Left lung (tissue), 10 donors: Measurements from ENCODE around the gene MVK. TPM values are rescaled to one million over a fixed set of nuclear protein-coding genes. Genes with fewer than 3 reads are reported as not detected.

Experiments used
- ATAC-seq: fragments of 200-7000 bp; cut with Tn5 transposase; one replicate; pipeline ENCODE4 v1.9.1; 2020; ENCODE audit warnings: moderate library complexity
- DNase-seq, 4 donors: peaks; one replicate each; pipeline ENCODE4 v3.0.0-alpha.2; 2013 to 2020
- H3K27ac ChIP-seq, 2 donors: fragments of 200-600 bp; sonication (generic) in 1 of 2; one replicate each; pipeline versions ENCODE4 v1.5.0 to v1.8.0; 2020 to 2021
- H3K27me3 ChIP-seq, 2 donors: fragments of 200-600 bp; sonication (generic) in 1 of 2; one replicate each; pipeline versions ENCODE4 v1.5.0 to v1.8.0; 2020 to 2021
- H3K36me3 ChIP-seq, 2 donors: fragments of 200-600 bp; sonication (generic) in 1 of 2; one replicate each; pipeline versions ENCODE4 v1.5.0 to v1.8.0; 2020 to 2021
- H3K4me1 ChIP-seq, 2 donors: fragments of 200-600 bp; one replicate each; pipeline ENCODE4 v1.8.0; 2021
- H3K4me3 ChIP-seq, 2 donors: fragments of 200-600 bp; sonication (generic) in 1 of 2; one replicate each; pipeline versions ENCODE4 v1.5.0 to v1.8.0; 2020 to 2021; ENCODE audit warnings: mild to moderate bottlenecking in 1 of 2
- H3K9me3 ChIP-seq, 2 donors: fragments of 200-600 bp; sonication (generic) in 1 of 2; one replicate each; pipeline versions ENCODE4 v1.5.0 to v1.8.0; 2020 to 2021
- CTCF ChIP-seq, 2 donors: fragments of 200-600 bp; sonication (generic) in 1 of 2; IDR thresholded peaks; one replicate each; pipeline versions ENCODE4 v1.5.0 to v1.8.0; 2021; ENCODE audit warnings: antibody characterized with exemption in 2 of 2
- intact Hi-C, 2 donors: fragments of 100-400 bp; cut with DNase I; formaldehyde crosslinking; loops; one replicate each; pipeline versions ENCODE4 v1.11.2 to v1.14.2; 2022
- polyA plus RNA-seq, 6 donors: library from polyadenylated mRNA; unstranded; fragments of 120-200 nt; gene quantifications; one replicate each; pipeline ENCODE4 v1.2.1, GENCODE V29; 2013; ENCODE audit not compliant: insufficient read length in 6 of 6
- total RNA-seq, 2 donors: library from RNA; stranded (reverse); fragmentation: NEBNext Ultra II Directional; extraction: Animal tissue kit (Norgen Biotek cat#: 25700); gene quantifications; one replicate each; pipeline ENCODE4 v1.2.1, GENCODE V29; 2021
- donor health status: DM: no; HTN: yes; CAD: no.
- donor health status: DM: no; HTN: no; CAD: no.

MVK gene
- total and polyA plus RNA-seq, 8 donors: 11.1 to 46.1 (median 16.3) TPM

- intact Hi-C loops: loop anchor here (2.0 to 10.0 kb wide), 2 partner anchors 178 to 180 kb away; no protein-coding TSS in a partner anchor
- TF ChIP-seq CTCF (IDR thresholded peaks at IDR 0.05): no peak
- H3K36me3 ChIP-seq: peaks cover 0 to 54% of the 10 kb centered on the region in 2 donors
- no peaks in the 10 kb centered on the region for H3K27me3 ChIP-seq
- H3K27ac ChIP-seq: no peak overlapping the region
- peak in 1 of 4 donors; percentile 58 for DNase-seq
- no peak overlapping the region for H3K4me3 ChIP-seq
- no peaks in the 10 kb centered on the region for H3K9me3 ChIP-seq
- peaks cover 4 to 21% of the 10 kb centered on the region in 2 donors for H3K4me1 ChIP-seq
- no peak for ATAC-seq
Observed at GRCh38 chr12:109596418-109597244, 23.0 kb downstream of the MVK start.

- no peak for TF ChIP-seq CTCF (IDR thresholded peaks at IDR 0.05)
- Histone ChIP-seq H3K4me1 (peaks cover 4 to 21% of the 10 kb centered on the region in 2 donors), H3K27me3 (peaks cover 0 to under 1% of the 10 kb centered on the region in 2 donors), H3K36me3 (peaks cover 0 to 47% of the 10 kb centered on the region in 2 donors), H3K27ac (no peak overlapping the region), H3K4me3 (no peak overlapping the region), H3K9me3 (no peaks in the 10 kb centered on the region)
- no peak for DNase-seq
- intact Hi-C loops: loop anchor here (2.0 to 10.0 kb wide), 2 partner anchors 177 to 179 kb away; no protein-coding TSS in a partner anchor
- ATAC-seq: no peak
Observed at GRCh38 chr12:109597414-109597794, 23.8 kb downstream of the MVK start.

- H3K4me1 ChIP-seq: peaks cover 4 to 21% of the 10 kb centered on the region in 2 donors
- no peaks in the 10 kb centered on the region for H3K9me3 ChIP-seq
- H3K4me3 ChIP-seq: no peak overlapping the region
- H3K27ac ChIP-seq: no peak overlapping the region
- intact Hi-C loops: loop anchor here (2.0 to 10.0 kb wide), 2 partner anchors 177 to 179 kb away; no protein-coding TSS in a partner anchor
- H3K27me3 ChIP-seq: peaks cover 0 to 6% of the 10 kb centered on the region in 2 donors
- ATAC-seq (peak; percentile 99), DNase-seq (peak; percentile 74 to 95 (median 86))
- H3K36me3 ChIP-seq: peaks cover 0 to 42% of the 10 kb centered on the region in 2 donors
- TF ChIP-seq CTCF (IDR thresholded peaks at IDR 0.05): peak; percentile 86 to 93
Observed at GRCh38 chr12:109597795-109598427, 24.3 kb downstream of the MVK start.

GRCh38 chr12:109598428-109598854 is 24.8 kb downstream of the MVK start:
- H3K27ac ChIP-seq: no peak overlapping the region
- ATAC-seq (no peak), DNase-seq (peak in 1 of 4 donors; percentile 51)
- peaks cover 4 to 21% of the 10 kb centered on the region in 2 donors for H3K4me1 ChIP-seq
- TF ChIP-seq CTCF (IDR thresholded peaks at IDR 0.05): no peak
- intact Hi-C loops: loop anchor here in 1 of 2 donors (10.0 kb wide), 1 partner anchor 176 kb away; no protein-coding TSS in a partner anchor
- H3K9me3 ChIP-seq: no peaks in the 10 kb centered on the region
- peaks cover 0 to 37% of the 10 kb centered on the region in 2 donors for H3K36me3 ChIP-seq
- H3K27me3 ChIP-seq: peaks cover 0 to 6% of the 10 kb centered on the region in 2 donors
- H3K4me3 ChIP-seq: no peak overlapping the region
